BE2C (cell line): ENCODE measurements around the gene WBP2.
A peak's percentile ranks its signal among the peaks of the same experiment; 100 is the strongest.

Experiments used
- DNase-seq: peaks from one replicate; pipeline ENCODE4 v3.0.0-alpha.2; 2020
- H3K27me3 ChIP-seq: fragments of 250-450 bp; sonication (Bioruptor Pico); 2 replicates; pipeline ENCODE4 v1.5.1; 2020; ENCODE audit warnings: mild to moderate bottlenecking
- H3K36me3 ChIP-seq: fragments of 250-450 bp; sonication (Bioruptor Pico); 2 replicates; pipeline ENCODE4 v1.5.1; 2020; ENCODE audit warnings: mild to moderate bottlenecking
- H3K4me1 ChIP-seq: fragments of 250-450 bp; sonication (Bioruptor Pico); 2 replicates; pipeline ENCODE4 v1.5.1; 2020
- H3K4me3 ChIP-seq: 2 replicates; pipeline ENCODE4 v1.5.1; 2011; ENCODE audit warnings: low read depth, low read length
- H3K9me3 ChIP-seq: fragments of 250-450 bp; sonication (Bioruptor Pico); 2 replicates; pipeline ENCODE4 v1.5.1; 2020
- TF ChIP-seq, protein P1 (sequence below): IDR thresholded peaks from 2 replicates; pipeline ENCODE4 v1.5.1; 2012; ENCODE audit warnings: mild to moderate bottlenecking, low read depth, low read length

The WBP2 gene

DNA sequence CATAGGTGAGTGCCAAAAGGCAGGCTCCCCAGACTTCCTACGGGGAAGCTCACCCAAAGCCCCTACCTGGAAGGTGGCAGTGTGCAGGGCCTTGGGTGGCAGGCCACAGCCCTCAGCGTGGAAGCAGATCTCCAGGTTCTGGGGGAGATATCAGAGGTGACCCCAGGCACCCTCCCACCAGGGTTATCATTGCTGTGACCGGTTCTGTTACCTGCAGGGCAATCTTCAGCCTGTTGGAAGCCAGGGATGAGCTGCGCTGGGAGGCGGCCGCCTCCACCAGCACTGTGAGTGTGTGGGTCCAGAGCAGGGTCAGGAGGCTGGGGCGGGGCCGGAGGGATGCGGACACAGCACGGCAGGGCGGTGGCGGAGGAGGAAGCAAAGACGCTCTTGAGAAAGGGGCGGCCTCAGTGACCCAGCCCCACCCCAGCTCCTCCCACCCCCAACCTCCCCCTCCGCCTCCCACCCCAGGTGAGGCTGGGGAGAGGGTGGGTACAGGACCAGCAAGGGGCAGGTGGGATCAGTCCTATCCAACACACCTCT is 24.0 kb downstream of the WBP2 start:
- TF ChIP-seq, protein P1, sequence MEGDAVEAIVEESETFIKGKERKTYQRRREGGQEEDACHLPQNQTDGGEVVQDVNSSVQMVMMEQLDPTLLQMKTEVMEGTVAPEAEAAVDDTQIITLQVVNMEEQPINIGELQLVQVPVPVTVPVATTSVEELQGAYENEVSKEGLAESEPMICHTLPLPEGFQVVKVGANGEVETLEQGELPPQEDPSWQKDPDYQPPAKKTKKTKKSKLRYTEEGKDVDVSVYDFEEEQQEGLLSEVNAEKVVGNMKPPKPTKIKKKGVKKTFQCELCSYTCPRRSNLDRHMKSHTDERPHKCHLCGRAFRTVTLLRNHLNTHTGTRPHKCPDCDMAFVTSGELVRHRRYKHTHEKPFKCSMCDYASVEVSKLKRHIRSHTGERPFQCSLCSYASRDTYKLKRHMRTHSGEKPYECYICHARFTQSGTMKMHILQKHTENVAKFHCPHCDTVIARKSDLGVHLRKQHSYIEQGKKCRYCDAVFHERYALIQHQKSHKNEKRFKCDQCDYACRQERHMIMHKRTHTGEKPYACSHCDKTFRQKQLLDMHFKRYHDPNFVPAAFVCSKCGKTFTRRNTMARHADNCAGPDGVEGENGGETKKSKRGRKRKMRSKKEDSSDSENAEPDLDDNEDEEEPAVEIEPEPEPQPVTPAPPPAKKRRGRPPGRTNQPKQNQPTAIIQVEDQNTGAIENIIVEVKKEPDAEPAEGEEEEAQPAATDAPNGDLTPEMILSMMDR = no peak
- DNase-seq = no peak
- Histone ChIP-seq H3K27me3 (no peaks in the 10 kb centered on the region), H3K9me3 (no peaks in the 10 kb centered on the region), H3K4me3 (no peak overlapping the region), H3K36me3 (no peaks in the 10 kb centered on the region), H3K4me1 (peaks cover 34% of the 10 kb centered on the region)

DNA sequence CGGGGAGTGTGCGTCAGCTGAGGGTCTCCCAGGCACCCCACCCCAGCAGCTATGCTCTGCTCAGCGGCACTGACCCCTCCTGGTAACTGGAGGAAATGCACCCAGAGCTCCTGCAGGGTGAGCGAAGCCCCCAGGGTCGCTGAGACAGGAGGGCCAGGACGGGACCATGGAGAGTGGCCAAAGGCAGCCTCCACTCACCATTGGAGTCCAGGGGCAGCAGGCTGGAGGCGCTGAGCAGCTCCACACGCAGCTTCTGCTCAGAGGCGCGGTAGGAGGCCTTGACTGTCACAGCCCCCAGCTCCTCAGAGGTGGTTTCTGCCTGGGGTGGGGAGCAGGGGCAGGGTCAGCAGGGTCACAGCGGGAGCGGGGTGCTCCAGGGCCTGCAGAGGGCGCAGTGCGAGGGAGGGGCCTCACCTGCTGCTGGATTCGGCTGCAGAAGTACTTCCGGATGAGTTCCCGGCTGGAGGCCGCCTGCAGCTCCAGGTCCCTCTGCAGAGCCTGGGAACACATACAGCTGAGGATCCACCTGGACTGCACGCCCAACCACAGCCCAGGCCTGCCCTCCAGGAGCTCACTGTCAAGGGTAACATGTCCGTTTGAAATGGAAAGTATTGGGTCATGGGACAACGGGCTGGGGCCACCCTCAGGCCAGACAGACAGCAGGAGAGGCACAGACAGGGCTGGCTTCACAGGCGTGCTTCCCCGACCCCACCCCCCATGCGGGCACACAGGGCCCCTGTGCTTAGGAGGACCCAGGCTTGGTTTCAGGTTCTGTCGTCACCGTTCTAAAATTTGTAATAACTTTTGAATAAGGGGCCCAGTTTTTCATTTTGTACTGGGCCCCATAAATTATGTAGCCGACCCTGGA is 24.7 kb downstream of the WBP2 start:
- H3K4me1 ChIP-seq = peaks cover 30% of the 10 kb centered on the region
- H3K36me3 ChIP-seq = peaks cover 3% of the 10 kb centered on the region; the same call in 1 of the 2 replicates
- DNase-seq = peak; percentile 56
- no peaks in the 10 kb centered on the region for H3K9me3 ChIP-seq
- H3K27me3 ChIP-seq = no peaks in the 10 kb centered on the region
- H3K4me3 ChIP-seq = no peak overlapping the region
- TF ChIP-seq, protein P1 = peak; percentile 62

DNA sequence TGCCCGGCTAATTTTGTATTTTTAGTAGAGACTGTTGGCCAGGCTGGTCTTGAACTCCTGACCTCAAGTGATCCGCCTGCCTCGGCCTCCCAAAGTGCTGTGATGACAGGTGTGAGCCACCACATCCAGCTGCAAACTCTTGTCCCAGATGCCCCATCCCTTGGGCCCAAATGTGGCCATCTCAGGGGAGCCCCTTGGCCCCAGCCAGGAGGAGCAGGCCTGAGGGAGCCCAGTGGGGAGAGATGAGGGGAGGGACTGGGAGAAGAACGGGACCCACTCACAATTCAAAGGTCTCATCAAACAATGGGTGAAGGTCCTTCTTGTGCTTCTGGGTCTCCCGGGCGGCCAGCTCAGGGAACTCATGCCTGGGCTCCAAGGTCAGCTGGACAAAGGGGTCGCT is 25.4 kb downstream of the WBP2 start:
- no peak overlapping the region for H3K4me3 ChIP-seq
- peaks cover 3% of the 10 kb centered on the region; the same call in 1 of the 2 replicates for H3K36me3 ChIP-seq
- DNase-seq = peak; percentile 3
- no peaks in the 10 kb centered on the region for H3K27me3 ChIP-seq
- H3K9me3 ChIP-seq = no peaks in the 10 kb centered on the region
- TF ChIP-seq, protein P1 = no peak
- H3K4me1 ChIP-seq = peaks cover 26% of the 10 kb centered on the region

DNA sequence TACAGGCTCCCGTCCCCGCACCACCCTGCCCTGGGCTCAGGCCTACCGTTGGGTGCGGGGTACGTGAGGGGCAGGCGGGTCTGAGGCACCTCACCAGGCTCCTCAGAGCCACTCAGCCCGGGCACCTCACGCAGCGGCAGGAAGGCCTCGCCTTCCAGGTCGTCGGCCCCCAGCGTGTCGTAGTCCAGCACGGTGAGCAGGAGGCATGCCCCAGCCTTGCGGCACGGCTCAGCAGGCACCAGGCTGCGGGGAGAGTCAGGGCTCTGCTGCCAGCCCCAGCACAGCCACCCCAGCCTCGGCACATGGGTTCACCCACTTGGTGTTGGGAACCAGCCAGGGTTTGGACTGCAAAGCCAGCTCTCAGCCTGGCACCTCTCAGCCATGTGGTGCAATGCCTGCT is 26.4 kb downstream of the WBP2 start:
- H3K4me1 ChIP-seq = peaks cover 22% of the 10 kb centered on the region
- H3K36me3 ChIP-seq = peaks cover 3% of the 10 kb centered on the region; the same call in 1 of the 2 replicates
- TF ChIP-seq, protein P1 = no peak

DNA sequence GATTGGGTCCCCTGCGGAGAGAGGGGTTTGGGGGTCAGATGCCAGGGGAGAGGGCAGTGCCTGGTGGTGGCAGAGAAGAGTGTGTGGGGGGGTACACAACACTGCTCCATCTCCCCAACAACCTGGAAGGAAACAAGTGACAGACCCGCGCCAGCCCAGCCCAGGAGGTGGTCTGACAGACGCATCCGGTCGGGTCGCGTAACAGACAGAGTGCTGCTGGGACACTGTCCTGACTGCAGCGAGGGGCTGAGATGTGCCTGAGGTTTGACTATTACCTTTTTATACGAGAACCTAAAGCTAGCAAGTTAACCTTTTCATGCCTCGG is 27.1 kb downstream of the WBP2 start:
- TF ChIP-seq, protein P1 = no peak
- H3K36me3 ChIP-seq = peaks cover 3% of the 10 kb centered on the region; the same call in 1 of the 2 replicates
- H3K9me3 ChIP-seq = no peaks in the 10 kb centered on the region
- DNase-seq = no peak
- peaks cover 22% of the 10 kb centered on the region for H3K4me1 ChIP-seq
- no peaks in the 10 kb centered on the region for H3K27me3 ChIP-seq
- peak overlapping the region; percentile 53 for H3K4me3 ChIP-seq

More for the DNA sequence above, 26.4 kb downstream of the WBP2 start:
- peak; percentile 12 for DNase-seq
- no peaks in the 10 kb centered on the region for H3K9me3 ChIP-seq
- H3K27me3 ChIP-seq = no peaks in the 10 kb centered on the region
- H3K4me3 ChIP-seq = no peak overlapping the region
